GM12891 (cell line): ENCODE data around the gene USP40.

Experiments
- POLR2A ChIP-seq: IDR thresholded peaks from 2 replicates; pipeline ENCODE4 v1.6.1; 2011; ENCODE audit warnings: low read depth, low read length, control low read depth
- POLR2AphosphoS5 ChIP-seq: IDR thresholded peaks from 2 replicates; pipeline ENCODE4 v1.6.1; 2011; ENCODE audit warnings: low read depth, low read length, control low read depth

GRCh38 chr2:233429175-233429897 lies 137.2 kb downstream of the USP40 start:
- no peak for TF ChIP-seq POLR2A
- no peak for TF ChIP-seq POLR2AphosphoS5
